NCI-H1694 treated with DMSO at 0.1 percent for 48 hours (cell line): ENCODE measurements around the gene YARS2.
"Not testable (repeated sequence)": the region's sequence is repeated elsewhere in the genome, so short reads cannot be mapped to it uniquely, and the experiment has no call there.

Source experiments
- DNase-seq: peaks from one replicate; lab custom pipeline; 2025; lab: John Stamatoyannopoulos, UW

The YARS2 gene

GRCh38 chr12:32753605-32754004, 2.1 kb downstream of the YARS2 start:
- no peak for DNase-seq

- no peak for DNase-seq
Measured at GRCh38 chr12:32743264-32743663, 12.4 kb downstream of the YARS2 start.

DNA sequence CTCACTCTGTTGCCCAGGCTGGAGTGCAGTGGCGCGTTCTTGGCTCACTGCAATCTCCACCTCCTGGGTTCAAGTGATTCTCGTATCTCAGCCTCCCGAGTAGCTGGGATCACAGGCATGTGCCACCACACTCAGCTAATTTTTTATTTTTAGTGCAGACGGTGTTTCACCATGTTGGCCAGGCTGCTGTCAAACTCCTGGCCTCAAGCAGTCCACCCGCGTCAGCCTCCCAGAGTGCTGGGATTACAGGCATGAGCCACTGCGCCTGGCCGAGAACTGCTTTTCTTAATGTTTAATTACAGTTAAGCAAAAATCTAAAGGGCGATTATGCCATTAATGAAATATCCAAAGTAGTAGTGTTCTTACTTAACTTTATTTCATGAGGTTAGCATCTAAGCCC, 13.6 kb downstream of the YARS2 start:
- no peak for DNase-seq

DNA sequence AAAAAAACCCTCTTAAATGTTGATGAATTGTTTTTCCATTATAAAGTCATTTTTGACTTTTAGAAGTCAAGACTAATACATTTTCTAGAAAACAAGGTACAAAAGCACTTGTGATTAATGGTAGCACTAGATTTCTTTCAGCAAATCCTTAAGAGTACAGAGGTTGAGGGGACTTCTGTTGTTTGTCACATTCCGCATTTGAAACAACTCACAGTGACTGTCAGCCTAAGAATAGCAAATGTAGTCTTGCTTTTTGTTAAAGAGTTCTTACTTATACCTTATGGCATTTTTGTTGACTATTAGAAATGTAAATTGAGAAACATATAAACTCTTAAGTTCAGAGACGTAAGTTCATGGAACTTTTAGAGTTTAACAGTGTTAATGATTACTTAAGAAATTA, 16.4 kb downstream of the YARS2 start:
- DNase-seq, result no peak

GRCh38 chr12:32737715-32738114, 18.0 kb downstream of the YARS2 start:
- no peak for DNase-seq

- no peak for DNase-seq
Measured at GRCh38 chr12:32736445-32736844, 19.3 kb downstream of the YARS2 start.

GRCh38 chr12:32734952-32735351, 20.7 kb downstream of the YARS2 start:
- DNase-seq, result no peak

- DNase-seq, result no peak
Measured at GRCh38 chr12:32727237-32727636, 28.5 kb downstream of the YARS2 start.

GRCh38 chr12:32726286-32726685, 29.4 kb downstream of the YARS2 start:
- no peak for DNase-seq

GRCh38 chr12:32725308-32725707, 30.4 kb downstream of the YARS2 start:
- DNase-seq, result not testable (repeated sequence)

DNA sequence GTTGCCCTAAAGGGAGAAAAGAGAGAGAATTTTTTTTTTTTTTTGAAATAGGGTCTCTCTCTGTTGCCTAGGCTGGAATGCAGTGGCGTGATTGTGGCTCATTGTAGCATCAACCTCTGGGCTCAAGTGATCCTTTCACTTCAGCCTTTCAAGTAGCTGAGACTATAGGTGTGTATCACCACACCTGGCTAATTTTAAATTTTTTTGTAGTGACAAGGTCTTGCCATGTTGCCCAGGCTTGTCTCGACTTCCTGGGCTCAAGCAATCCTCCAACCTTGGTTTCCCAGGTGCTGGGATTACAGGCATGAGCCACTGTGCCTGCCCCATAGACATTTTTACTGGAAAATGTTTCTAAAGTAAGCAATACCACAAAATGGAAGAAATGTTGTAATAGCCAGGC, 36.8 kb downstream of the YARS2 start:
- no peak for DNase-seq

DNA sequence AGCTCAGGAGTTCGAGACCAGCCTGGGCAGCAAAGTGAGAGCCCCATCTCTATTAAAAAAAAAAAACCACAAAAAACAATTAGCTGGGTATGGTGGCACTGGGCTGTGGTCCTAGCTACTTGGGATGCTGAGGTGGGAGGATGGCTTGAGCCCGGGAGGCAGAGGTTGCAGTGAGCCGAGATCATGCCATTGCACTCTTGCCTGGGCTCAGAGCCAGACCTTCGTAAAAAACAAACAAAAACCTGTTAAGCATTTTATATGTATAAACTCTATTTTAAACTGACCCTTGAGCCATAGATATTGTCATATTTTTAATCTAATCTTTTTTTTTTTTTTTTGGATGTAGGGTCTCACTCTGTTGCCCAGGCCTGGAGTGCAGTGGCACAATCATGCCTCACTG, 40.9 kb downstream of the YARS2 start:
- no peak for DNase-seq

DNA sequence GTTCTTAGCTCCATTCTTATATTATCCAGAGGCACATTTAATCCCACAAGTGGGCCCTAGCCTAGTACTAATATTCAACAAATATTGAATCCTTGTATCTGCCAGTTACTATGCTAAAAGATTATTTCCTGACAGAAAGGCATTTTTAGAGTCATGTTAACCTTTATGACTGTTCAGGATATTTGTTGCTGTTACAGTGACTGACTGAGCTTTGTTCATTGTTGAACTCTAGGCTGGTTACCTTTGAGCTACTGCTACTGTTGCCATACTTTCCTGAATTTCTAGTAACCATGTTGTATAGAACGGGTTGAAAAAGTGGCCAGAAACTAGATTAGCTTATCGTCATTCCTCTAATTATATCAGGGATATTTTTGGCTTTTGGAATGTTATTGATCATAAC, 46.8 kb downstream of the YARS2 start:
- DNase-seq, result no peak

DNA sequence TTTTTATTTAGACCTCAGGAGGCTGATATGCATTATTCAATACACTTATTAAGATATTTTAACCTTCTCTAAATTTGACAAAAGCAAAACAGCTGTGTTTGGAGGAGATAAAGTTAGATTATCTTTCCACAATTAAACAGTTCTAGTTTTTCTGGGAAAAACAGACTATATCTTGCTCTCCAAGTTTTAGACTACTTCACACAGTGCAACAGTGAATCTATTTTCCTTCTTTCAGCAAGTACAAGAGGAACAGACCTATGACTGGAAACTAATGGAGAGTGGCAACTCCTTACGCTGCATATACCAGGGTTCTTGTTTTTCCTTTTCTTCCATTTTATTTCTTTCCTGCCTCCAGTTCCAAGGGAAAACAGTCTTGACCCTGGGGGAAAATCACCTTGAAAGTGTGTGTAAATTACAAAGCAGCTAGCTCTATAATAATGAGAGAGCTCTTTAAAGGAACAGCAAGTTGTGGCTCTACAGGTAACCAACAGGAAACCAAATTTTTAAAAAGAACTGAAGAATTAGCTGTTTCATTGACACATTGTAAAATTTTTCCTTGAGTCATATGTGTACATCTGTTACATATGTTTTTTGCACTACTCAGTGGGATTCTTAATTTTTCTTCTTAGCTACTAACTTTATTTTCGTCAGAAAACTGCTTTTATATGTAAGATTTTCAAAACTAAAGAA, 49.2 kb downstream of the YARS2 start:
- no peak for DNase-seq

- no peak for DNase-seq
Measured at GRCh38 chr12:32705783-32706182, 49.9 kb downstream of the YARS2 start.

DNA sequence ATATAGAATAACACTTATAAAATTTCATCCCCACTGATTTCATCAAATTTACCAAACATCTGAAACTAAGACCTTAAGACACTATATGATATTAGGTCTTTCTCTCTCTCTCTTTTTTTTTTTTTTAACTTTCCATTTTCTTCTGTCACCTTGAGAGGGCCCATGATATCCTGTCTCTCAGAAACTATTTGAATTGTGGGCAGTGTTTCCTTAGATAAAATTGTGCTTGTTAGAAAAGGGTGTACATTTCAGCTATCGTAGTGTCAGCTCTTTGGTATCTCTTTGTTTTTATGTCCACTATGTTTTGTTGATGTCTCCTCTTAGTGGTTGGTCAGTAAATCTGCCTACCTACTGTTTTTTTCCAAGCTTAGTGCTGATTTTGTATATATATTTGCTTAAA, 52.8 kb downstream of the YARS2 start:
- DNase-seq, result no peak

DNA sequence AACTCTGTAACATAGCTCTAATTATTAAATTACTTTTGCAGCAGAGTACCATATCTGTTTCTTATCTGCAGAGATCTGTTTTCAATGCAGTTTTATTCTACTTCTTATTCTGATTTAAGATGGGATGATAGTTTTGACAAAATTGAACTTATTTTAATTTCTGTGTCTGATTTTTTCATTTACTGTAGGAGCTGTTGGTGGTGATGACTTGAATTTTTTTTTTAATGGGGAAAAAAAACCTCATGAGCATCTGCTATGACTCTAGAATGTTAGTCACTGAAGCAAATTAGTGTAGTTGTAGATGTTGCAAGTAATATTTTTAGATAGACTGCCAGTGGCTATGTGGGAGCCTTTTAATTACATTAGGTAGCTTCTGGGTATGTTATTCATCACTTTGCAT, 53.2 kb downstream of the YARS2 start:
- peak; percentile 78 for DNase-seq

DNA sequence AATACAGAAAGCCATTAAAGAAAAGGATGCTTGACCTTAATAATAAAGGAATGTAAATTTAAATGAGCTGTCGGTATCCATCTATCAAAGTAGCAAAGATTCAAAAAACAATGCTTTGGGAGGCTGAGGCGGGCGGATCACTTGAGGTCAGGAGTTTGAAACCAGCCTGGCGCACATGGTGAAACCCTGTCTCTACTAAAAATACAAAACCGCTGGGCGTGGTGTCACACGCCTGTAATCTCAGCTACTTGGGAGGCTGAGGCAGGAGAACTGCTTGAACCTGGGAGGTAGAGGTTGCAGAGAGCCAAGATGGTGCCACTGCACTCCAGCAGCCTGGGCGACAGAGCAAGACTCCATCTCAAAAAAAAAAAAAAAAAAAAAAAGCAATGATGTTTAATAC, 56.3 kb downstream of the YARS2 start:
- not testable (repeated sequence) for DNase-seq

- DNase-seq, result peak; percentile 90
Measured at GRCh38 chr12:32698285-32698684, 57.4 kb downstream of the YARS2 start.

DNA sequence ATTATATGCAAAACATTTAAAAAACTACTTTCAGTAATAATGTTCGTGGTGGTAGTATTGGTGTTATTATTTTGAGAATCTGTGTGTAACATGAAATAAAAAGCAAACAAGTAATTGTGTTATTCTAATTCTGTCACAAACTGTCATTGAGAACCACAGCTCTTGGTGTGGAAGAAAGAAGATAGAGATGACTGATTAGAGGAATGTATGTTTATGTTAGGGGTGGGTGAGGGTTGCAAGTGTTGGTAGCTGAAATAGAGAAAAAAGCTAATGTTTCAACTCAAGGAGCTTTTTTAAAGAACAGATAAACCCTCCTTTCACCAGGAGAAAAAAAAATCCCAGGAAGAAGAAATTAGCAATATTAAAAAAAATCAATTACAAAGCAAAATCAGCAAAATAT, 58.3 kb downstream of the YARS2 start:
- no peak for DNase-seq
